Bone marrow (tissue), 2 donors: ENCODE data around the gene FRMD6.
A peak's percentile ranks its signal among the peaks of the same experiment; 100 is the strongest.

ENCODE experiments used
- DNase-seq, 2 donors: peaks; one replicate each; lab custom pipeline; 2025; lab: John Stamatoyannopoulos, UW

Gene FRMD6

DNA sequence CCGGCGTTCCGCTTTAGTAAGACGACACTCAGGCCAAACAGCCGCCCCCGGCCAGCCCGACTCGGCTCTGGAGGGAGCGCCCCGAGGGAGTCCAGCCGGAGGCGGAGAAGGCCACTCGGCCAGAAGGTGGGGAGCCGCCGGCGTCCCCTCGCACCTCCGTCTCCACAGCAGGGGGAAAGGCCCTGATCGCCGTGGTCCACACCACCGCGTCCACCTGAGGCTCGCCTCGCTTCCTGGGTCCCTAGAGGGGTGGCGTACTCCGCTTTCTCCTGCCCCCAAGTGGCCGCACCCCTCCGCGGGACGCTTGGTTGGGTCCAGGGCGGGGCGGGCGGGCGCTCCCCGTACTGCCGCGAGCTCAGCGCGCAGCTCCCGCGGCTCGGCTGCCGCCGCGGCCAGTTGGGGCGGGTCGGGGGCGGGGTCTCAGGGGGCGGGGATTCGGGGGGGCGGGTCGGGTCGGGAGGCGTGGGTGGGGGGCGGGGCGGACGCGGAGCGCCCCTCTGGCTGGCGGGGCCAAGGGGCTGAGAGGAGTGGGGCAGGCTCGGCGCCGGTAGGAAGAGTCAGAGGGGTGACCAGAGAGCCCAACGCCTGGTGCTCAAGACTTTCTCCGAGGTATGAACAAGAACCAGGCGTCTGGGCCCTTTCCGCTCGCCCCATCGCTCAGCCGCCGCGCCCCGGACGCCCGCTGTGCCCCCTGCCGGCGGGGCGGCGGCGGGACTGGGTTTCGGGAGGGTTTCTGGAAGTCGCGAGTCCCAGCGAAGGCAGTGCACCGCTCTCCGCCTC is at the start of gene FRMD6:
Gene FRMD6, plus strand, starts transcription at position 523 of the 780 bp plus-strand sequence. CDS start 37,927 bp downstream, outside the sequence.
- DNase-seq: peak; percentile 53 to 88

- DNase-seq: no peak
Measured at GRCh38 chr14:51602310-51602709, 49.4 kb upstream of the FRMD6 start.

GRCh38 chr14:51603495-51603894 is 48.2 kb upstream of the FRMD6 start:
- no peak for DNase-seq

GRCh38 chr14:51604073-51604472 is 47.6 kb upstream of the FRMD6 start:
- no peak for DNase-seq

GRCh38 chr14:51605575-51605974 is 46.1 kb upstream of the FRMD6 start:
- no peak for DNase-seq

DNA sequence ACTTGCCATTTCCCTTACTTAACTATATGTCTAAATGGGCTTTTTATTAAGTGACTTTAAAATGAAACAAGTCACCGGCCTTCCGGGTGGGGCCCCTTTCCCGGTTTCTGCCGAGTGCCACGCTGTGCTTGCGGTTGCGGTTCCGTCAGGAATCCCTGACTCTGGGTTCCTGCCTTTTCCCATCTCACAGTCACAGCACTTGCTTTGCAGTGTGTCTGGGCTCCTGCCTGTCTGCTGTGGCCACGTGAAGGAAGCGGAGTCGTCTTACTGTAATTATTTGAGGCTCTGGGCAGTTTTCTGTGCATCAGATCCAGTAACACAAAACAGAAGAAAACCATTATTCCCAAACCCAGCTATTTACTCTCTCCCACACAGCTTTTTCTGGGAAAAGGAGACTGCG is 44.0 kb upstream of the FRMD6 start:
- DNase-seq: no peak

- DNase-seq: no peak
Measured at GRCh38 chr14:51609251-51609954, 42.3 kb upstream of the FRMD6 start.

DNA sequence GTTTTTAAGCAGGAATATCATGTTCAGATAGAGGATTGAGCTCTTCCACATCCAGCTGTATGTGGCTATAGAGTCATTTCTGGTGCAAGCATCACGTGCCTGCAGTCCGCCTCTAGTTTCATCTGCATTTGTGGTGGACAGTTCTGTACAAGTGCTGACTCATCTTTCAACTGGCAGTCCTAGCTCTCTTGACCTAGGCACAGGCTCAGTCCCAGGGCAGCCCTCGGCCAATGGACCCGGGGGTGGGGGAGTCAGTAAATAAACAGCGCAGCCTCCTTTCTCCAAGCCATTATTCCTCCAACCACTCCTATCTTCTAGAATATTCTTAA is 41.8 kb upstream of the FRMD6 start:
- no peak for DNase-seq

GRCh38 chr14:51610771-51611170 is 40.9 kb upstream of the FRMD6 start:
- DNase-seq: no peak

DNA sequence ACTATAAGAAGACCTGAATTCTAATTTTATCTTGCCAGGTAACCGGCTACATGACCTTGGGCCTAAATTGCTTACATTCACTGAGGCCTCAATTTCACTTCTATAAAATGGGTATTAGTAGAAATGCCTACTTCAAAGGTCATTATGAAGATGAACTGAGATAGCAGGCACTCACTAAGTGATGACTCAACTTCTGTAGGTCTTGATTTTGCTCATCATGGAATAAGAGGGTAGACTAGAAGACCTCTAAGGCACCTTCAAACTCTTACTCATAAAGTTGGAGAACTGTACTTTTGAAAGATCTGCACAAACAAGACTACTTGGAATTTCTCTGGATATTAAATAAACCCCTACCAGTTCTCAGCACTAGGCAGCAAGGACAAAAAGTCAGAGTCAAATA is 39.3 kb upstream of the FRMD6 start:
- no peak for DNase-seq

GRCh38 chr14:51613416-51613815 is 38.3 kb upstream of the FRMD6 start:
- no peak for DNase-seq

DNA sequence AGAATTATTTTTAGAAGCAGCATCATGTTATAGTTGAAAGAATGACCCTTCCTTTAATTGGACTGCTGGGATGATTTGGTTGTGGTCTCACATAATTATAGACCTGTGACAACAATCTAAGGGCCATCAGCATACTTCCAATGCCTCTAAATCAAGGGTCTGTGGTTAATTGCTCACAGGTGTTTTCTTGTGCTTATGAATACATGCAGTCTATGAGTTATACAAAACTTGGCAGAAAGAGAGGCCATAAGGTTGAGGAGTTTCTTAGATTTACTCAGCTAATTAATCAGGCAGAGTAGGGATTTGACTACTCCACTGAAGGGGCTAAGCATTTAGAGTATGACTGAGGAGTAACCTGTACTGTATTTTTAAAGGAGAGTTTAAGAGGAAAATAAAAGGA is 37.0 kb upstream of the FRMD6 start:
- no peak for DNase-seq

DNA sequence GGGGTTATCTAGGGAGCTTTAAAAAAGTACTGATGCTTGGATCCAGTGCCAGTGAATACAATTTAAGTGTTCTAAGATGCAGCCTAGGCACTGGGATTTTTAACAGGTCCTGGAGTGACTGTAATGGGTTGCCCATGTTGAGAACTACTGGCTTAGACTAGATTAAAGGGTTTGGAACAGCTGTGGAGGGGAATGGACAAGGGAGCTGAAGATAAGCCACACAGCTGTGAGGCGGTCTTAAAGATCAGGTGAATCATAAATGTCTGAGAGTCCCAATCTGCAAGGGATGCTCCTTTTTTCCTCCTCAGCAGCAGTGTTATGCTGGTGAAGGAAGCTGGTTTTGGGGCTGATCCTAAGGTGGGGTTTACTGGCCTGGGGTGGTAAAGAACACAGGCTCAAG is 35.5 kb upstream of the FRMD6 start:
- DNase-seq: no peak

- no peak for DNase-seq
Measured at GRCh38 chr14:51616724-51617409, 34.8 kb upstream of the FRMD6 start.

DNA sequence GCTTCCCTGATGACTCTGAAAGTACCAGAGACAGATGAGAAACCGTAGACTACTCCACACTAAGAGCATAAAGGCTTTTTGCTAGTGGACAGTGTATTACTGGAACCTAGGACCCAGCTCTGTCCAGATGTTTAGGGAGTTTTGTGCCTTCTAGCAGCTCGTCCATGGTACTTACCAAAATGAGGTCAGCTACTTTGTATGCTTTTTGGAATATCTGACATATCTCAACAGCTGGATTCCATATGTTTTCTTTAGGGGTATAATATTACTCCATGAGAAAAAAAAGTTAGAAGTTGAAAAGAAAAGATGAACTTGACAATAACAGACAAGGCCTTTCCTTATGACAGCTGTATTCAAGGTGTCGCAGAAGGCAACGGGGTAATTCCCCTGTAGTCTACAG is 32.1 kb upstream of the FRMD6 start:
- DNase-seq: no peak

DNA sequence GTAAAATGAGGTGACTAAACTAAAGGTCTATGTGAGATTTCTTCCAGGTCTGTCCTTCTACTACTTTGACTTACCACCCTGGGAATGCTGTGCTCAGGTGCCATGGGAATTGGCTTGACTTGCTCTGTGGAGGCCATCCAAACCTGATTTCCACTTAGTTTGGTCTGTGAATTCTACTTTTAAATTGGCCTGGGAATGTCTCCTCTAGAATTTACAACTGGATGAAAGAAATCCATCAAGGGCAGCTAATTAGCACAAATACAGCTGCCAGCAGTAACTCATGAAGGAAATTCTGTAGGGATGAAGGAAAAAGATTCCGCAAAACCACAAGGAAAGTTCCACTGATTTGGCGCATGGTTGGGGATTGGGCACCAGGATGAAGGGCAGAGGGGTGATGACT is 31.7 kb upstream of the FRMD6 start:
- DNase-seq: no peak

- no peak for DNase-seq
Measured at GRCh38 chr14:51621654-51622053, 30.1 kb upstream of the FRMD6 start.

DNA sequence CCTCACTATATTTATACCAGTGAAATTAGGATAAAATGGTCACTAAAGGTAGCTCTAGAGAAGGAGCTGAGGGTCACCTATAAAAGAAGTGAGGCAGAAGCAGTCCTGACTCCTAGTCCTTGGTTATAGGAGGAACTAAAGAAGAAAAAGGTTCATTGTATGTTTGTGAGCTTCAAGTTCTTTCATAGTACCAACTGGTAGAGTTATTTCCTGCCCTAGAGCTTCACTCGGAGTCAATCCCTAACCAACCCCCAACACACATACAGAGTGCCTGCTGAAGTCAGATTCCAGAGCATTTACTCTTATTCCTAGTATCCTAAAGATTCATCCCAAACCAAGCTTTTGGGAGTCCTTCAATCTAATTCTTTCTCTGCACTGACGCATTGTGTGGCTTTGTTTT is 29.3 kb upstream of the FRMD6 start:
- DNase-seq: no peak

DNA sequence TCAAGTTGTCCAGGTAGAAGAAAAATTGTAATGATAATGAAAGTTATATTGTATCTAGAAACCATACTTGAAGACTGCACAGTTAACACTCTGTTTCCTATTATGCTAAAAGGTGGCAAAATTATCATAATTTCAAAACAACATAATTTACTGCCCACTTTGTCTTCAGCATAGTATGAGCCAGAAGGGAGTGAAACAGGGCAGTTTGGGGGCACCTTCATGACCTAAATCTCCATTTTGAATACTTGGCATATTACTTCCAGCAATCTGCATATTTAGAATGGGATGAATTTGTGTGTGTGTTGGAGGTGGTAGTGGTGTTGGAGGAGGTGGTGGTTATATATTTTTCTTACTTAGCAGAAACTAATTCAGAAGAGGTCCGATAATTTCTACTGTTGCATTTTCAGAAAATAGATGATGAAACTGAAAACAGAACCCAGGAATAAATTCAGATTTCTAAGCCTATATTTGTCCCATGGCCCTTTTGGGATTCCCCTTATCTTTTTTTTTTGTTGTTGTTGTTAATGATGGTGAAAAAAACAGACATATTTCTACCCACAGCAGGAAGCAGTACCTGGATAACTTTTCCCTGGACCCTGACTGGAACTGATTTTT is 26.6 kb upstream of the FRMD6 start:
- DNase-seq: no peak

DNA sequence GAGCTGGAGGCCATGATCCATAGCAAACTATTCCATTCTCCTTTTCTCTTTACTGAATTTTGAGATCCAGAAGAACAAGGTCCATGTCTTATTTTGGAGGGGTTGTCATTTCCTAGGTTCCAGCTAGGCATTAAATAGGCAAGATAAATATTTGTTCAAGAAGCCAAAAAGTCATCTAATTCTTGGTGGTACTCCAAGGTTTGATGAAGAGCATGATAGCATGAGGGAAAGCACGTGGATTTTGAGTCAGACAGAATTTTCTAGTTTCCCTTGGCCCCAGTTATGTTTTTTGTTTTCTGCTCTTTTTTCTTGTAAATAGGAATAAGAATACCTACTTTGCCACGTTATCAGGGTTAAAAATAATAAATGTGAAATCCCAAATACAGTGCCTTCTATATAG is 25.5 kb upstream of the FRMD6 start:
- no peak for DNase-seq

- no peak for DNase-seq
Measured at GRCh38 chr14:51626788-51627187, 24.9 kb upstream of the FRMD6 start.

DNA sequence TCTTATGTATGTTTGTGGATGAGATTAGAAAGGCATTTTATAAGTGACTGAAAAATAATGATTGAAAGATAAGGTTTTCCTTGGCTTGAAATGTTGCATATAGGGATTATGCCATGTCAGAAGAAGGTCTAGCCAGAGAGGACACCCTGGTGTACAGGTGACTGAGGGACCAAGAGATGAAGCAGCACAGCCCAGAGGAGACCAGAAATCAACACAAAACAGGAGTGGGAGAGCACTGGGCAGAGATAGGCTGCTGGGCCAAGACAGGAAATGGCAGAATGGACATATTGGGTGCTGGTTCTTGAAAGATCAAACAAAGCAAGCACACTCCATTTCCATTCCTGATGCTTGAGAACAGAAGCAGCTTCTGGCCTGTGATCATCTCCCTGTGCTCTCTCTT is 24.4 kb upstream of the FRMD6 start:
- no peak for DNase-seq

GRCh38 chr14:51628238-51628637 is 23.5 kb upstream of the FRMD6 start:
- no peak for DNase-seq
